Neural cell (in vitro differentiated cells): ENCODE measurements around the gene AMFR. TPM values are rescaled to one million over a fixed set of nuclear protein-coding genes. Genes with fewer than 3 reads are reported as not detected.

Source experiments
- H2AFZ ChIP-seq: fragments of 200-600, 300-800 bp; sonication (generic), shearing (Covaris generic); 2 replicates; pipeline ENCODE4 v1.6.0; 2014; ENCODE audit warnings: low read depth, mild to moderate bottlenecking, antibody characterized with exemption, low read length, moderate library complexity
- H3F3A ChIP-seq: fragments of 200-600 bp; shearing (Covaris generic); 2 replicates; pipeline ENCODE4 v1.6.1; 2016; ENCODE audit warnings: mild to moderate bottlenecking, moderate library complexity, mixed read lengths, antibody characterized with exemption, low read length; ENCODE audit not compliant: insufficient read depth, poor library complexity, severe bottlenecking
- H3K27ac ChIP-seq: fragments of 200-600, 300-800 bp; sonication (generic), shearing (Covaris generic); 2 replicates; pipeline ENCODE4 v1.5.1; 2014; ENCODE audit warnings: mild to moderate bottlenecking, low read length, moderate library complexity
- H3K27me3 ChIP-seq: fragments of 300-800, 200-600 bp; sonication (generic), shearing (Covaris generic); 2 replicates; pipeline ENCODE4 v1.6.0; 2014; ENCODE audit warnings: mild to moderate bottlenecking, low read depth, low read length, moderate library complexity; ENCODE audit not compliant: insufficient read depth
- H3K36me3 ChIP-seq: fragments of 300-800, 200-600 bp; sonication (generic), shearing (Covaris generic); 2 replicates; pipeline ENCODE4 v1.5.1; 2014; ENCODE audit warnings: mild to moderate bottlenecking, antibody characterized with exemption, low read length, moderate library complexity; ENCODE audit not compliant: insufficient read depth
- H3K4me2 ChIP-seq: fragments of 300-800, 200-600 bp; sonication (generic), shearing (Covaris generic); 2 replicates; pipeline ENCODE4 v1.6.0; 2014; ENCODE audit warnings: mild to moderate bottlenecking, low read length
- H3K4me3 ChIP-seq: fragments of 300-800, 200-600 bp; sonication (generic), shearing (Covaris generic); 2 replicates; pipeline ENCODE4 v1.5.1; 2014; ENCODE audit warnings: mild to moderate bottlenecking, low read length, moderate library complexity
- H3K79me2 ChIP-seq: fragments of 200-600 bp; shearing (Covaris generic); replicated peaks from 2 replicates; pipeline ENCODE4 v1.6.0; 2014; ENCODE audit warnings: mild to moderate bottlenecking, low read length, moderate library complexity; ENCODE audit not compliant: insufficient read depth
- H3K9ac ChIP-seq: fragments of 300-800, 200-600 bp; sonication (generic), shearing (Covaris generic); 2 replicates; pipeline ENCODE4 v1.6.1; 2016; ENCODE audit warnings: mild to moderate bottlenecking, low read length, mixed read lengths
- H3K9me2 ChIP-seq: fragments of 200-600 bp; shearing (Covaris generic); 2 replicates; pipeline ENCODE4 v1.6.1; 2016; ENCODE audit warnings: mild to moderate bottlenecking, low read length, mixed read lengths; ENCODE audit not compliant: insufficient read depth
- H3K9me3 ChIP-seq: fragments of 200-600, 300-800 bp; sonication (generic), shearing (Covaris generic); 2 replicates; pipeline ENCODE4 v1.6.1; 2016; ENCODE audit warnings: mild to moderate bottlenecking, mixed run types, low read length, moderate library complexity, mixed read lengths
- H4K20me1 ChIP-seq: fragments of 200-600 bp; shearing (Covaris generic); 2 replicates; pipeline ENCODE4 v1.6.1; 2016; ENCODE audit warnings: mild to moderate bottlenecking, mixed run types; ENCODE audit not compliant: insufficient read depth
- CTCF ChIP-seq: fragments of 450-650 bp; IDR thresholded peaks from 2 replicates; pipeline ENCODE4 v1.5.1; 2014; ENCODE audit warnings: antibody characterized with exemption, mild to moderate bottlenecking, moderate library complexity; ENCODE audit not compliant: poor library complexity, severe bottlenecking
- EP300 ChIP-seq: fragments of 450-650 bp; conservative IDR thresholded peaks from 2 replicates; pipeline ENCODE4 v1.6.1; 2014; ENCODE audit warnings: antibody characterized with exemption, mild to moderate bottlenecking, moderate library complexity; ENCODE audit not compliant: poor library complexity, severe bottlenecking
- EZH2 ChIP-seq: fragments of 200-600, 300-800 bp; shearing (Covaris generic), sonication (generic); IDR thresholded peaks from 2 replicates; pipeline ENCODE4 v1.6.1; 2014; ENCODE audit warnings: antibody characterized with exemption, low read length, borderline replicate concordance, mild to moderate bottlenecking; ENCODE audit not compliant: insufficient read depth, poor library complexity, severe bottlenecking
- MXI1 ChIP-seq: fragments of 450-650 bp; conservative IDR thresholded peaks from 2 replicates; pipeline ENCODE4 v1.6.1; 2014; ENCODE audit warnings: antibody characterized with exemption, mild to moderate bottlenecking; ENCODE audit not compliant: poor library complexity, severe bottlenecking
- POLR2AphosphoS5 ChIP-seq: IDR thresholded peaks from 2 replicates; pipeline ENCODE4 v1.6.1; 2012
- RAD21 ChIP-seq: fragments of 450-650 bp; conservative IDR thresholded peaks from 2 replicates; pipeline ENCODE4 v1.6.1; 2014; ENCODE audit warnings: antibody characterized with exemption, mild to moderate bottlenecking, moderate library complexity
- REST ChIP-seq: IDR thresholded peaks from 2 replicates; pipeline ENCODE4 v1.6.1; 2012; ENCODE audit warnings: borderline replicate concordance
- SMC3 ChIP-seq: fragments of 450-650 bp; conservative IDR thresholded peaks from 2 replicates; pipeline ENCODE4 v1.6.1; 2014; ENCODE audit warnings: antibody characterized with exemption, mild to moderate bottlenecking, moderate library complexity; ENCODE audit not compliant: poor library complexity
- TAF1 ChIP-seq: IDR thresholded peaks from 2 replicates; pipeline ENCODE4 v1.6.1; 2012; ENCODE audit warnings: low read depth
- polyA plus RNA-seq: library from polyadenylated mRNA; depleted of rRNA; stranded (reverse); fragments of >200 nt; gene quantifications from 2 replicates; pipeline ENCODE4 v1.2.3, GENCODE V29; 2014

AMFR gene
- polyA plus RNA-seq, 1 donor from 2014 or later, result 101 TPM

GRCh38 chr16:56447286-56447685 lies 21.9 kb upstream of the AMFR start:
- no peaks in the 10 kb centered on the region for H3K36me3 ChIP-seq
- H3K4me2 ChIP-seq, result no peak overlapping the region
- H3K4me3 ChIP-seq, result no peak overlapping the region
- no peaks in the 10 kb centered on the region for H4K20me1 ChIP-seq
- no peak overlapping the region for H3K27ac ChIP-seq
- TF ChIP-seq POLR2AphosphoS5, result no peak
- no peak for TF ChIP-seq MXI1
- no peak for TF ChIP-seq CTCF
- no peaks in the 10 kb centered on the region for H3K9me3 ChIP-seq
- no peaks in the 10 kb centered on the region for H3K27me3 ChIP-seq
- H3K79me2 ChIP-seq, result peaks cover 43% of the 10 kb centered on the region
- peaks cover 6% of the 10 kb centered on the region for H3F3A ChIP-seq
- no peak overlapping the region for H2AFZ ChIP-seq
- H3K9me2 ChIP-seq, result no peaks in the 10 kb centered on the region
- no peak overlapping the region for H3K9ac ChIP-seq

- no peaks in the 10 kb centered on the region for H3K79me2 ChIP-seq
- no peak overlapping the region for H3K9ac ChIP-seq
- no peaks in the 10 kb centered on the region for H3F3A ChIP-seq
- H3K4me3 ChIP-seq, result no peak overlapping the region
- no peak overlapping the region for H2AFZ ChIP-seq
- peaks cover 6% of the 10 kb centered on the region for H3K36me3 ChIP-seq
- H3K9me3 ChIP-seq, result no peaks in the 10 kb centered on the region
- H3K9me2 ChIP-seq, result no peaks in the 10 kb centered on the region
- H3K27me3 ChIP-seq, result no peaks in the 10 kb centered on the region
- TF ChIP-seq REST (no peak), EZH2 (no peak), TAF1 (no peak), POLR2AphosphoS5 (no peak), SMC3 (no peak), CTCF (no peak), MXI1 (no peak), EP300 (no peak), RAD21 (no peak)
- no peak overlapping the region for H3K4me2 ChIP-seq
- no peak overlapping the region for H3K27ac ChIP-seq
- H4K20me1 ChIP-seq, result no peaks in the 10 kb centered on the region
Observed at GRCh38 chr16:56438038-56438437, 12.7 kb upstream of the AMFR start.
